Measurements from ENCODE around the gene IL33. TPM values are rescaled to one million over a fixed set of nuclear protein-coding genes. Genes with fewer than 3 reads are reported as not detected.

Gene IL33
- total and polyA plus RNA-seq, 2 of the 8 experiments (the other 6 are each of a cell fraction or from before 2014, with no cell fraction given), result not detected

- Histone ChIP-seq H3K14ac (ENCODE audit: insufficient read length) (no peak overlapping the region), H3K27ac (ENCODE audit: low read depth, low read length) (no peak overlapping the region), H2BK15ac (ENCODE audit: low read length) (no peak overlapping the region), H3K18ac (ENCODE audit: extremely low read depth, low read length) (no peak overlapping the region), H3K79me1 (ENCODE audit: low read depth, low read length) (no peaks in the 10 kb centered on the region), H4K8ac (ENCODE audit: extremely low read depth, insufficient read depth, low read length) (no peak overlapping the region), H3K4me1 (replicated peaks in 1 of 4; ENCODE audit: control insufficient read depth in 3 of 4, insufficient read depth in 4 of 4, low read length in 3 of 4) (peaks cover 0 to 5% (median 0%) of the 10 kb centered on the region in 4 experiments; a peak in 2 of 7 replicates), H3K9me3 (ENCODE audit: insufficient read depth in 2 of 2, low read depth in 1 of 2, low read length in 1 of 2) (no peaks in the 10 kb centered on the region; a peak in 1 of 4 replicates), H3K79me2 (ENCODE audit: control insufficient read depth in 1 of 2, insufficient read depth in 2 of 2, low read length in 2 of 2) (no peaks in the 10 kb centered on the region), H3K4ac (replicated peaks; ENCODE audit: insufficient read length, low read depth, low read length) (no peak overlapping the region), H2AFZ (ENCODE audit: low read length) (no peak overlapping the region), H2BK120ac (replicated peaks; ENCODE audit: low read depth, low read length) (no peak overlapping the region), H2AK5ac (ENCODE audit: low read depth, low read length) (no peak overlapping the region), H4K5ac (ENCODE audit: insufficient read length, low read depth, low read length) (no peak overlapping the region), H3K23me2 (ENCODE audit: low read depth, low read length) (no peaks in the 10 kb centered on the region), H3K4me3 (ENCODE audit: extremely low read depth in 1 of 4, insufficient read depth in 2 of 4, low read depth in 3 of 4, low read length in 4 of 4) (no peak overlapping the region), H2BK5ac (ENCODE audit: low read depth, low read length) (no peak overlapping the region), H3K4me2 (ENCODE audit: insufficient read depth in 1 of 2, low read depth in 2 of 2, low read length in 2 of 2) (no peak overlapping the region), H4K91ac (replicated peaks; ENCODE audit: insufficient read length, low read length) (no peak overlapping the region), H3K9ac (replicated peaks in 1 of 4; ENCODE audit: extremely low read depth in 1 of 4, low read depth in 3 of 4, low read length in 3 of 4) (no peak overlapping the region), H4K20me1 (replicated peaks in 1 of 2; ENCODE audit: control insufficient read depth in 1 of 2, insufficient read depth in 2 of 2, low read length in 2 of 2) (no peaks in the 10 kb centered on the region), H3K36me3 (ENCODE audit: control insufficient read depth in 2 of 4, insufficient read depth in 4 of 4, low read length in 3 of 4) (no peaks in the 10 kb centered on the region; a peak in 3 of 8 replicates), H3K56ac (replicated peaks; ENCODE audit: insufficient read length, low read depth, low read length) (no peak overlapping the region), H2BK20ac (ENCODE audit: low read length) (no peak overlapping the region), H2BK12ac (ENCODE audit: low read depth, low read length) (no peak overlapping the region), H3K27me3 (replicated peaks in 1 of 4; ENCODE audit: control insufficient read depth in 3 of 4, extremely low read depth in 1 of 4, insufficient read depth in 3 of 4, low read length in 3 of 4) (no peaks in the 10 kb centered on the region), H3K23ac (ENCODE audit: insufficient read length) (no peak overlapping the region)
- POLR2A ChIA-PET (ENCODE audit: partially characterized antibody), result no interaction called here
- DNase-seq (ENCODE audit: low read depth in 1 of 2, low spot score in 2 of 2) (no peak), FAIRE-seq (no peak)
- 88% methylated on average over 2 of the region's 2 CpGs; no CpG with 5 or more reads in 1 of the 2 experiments for WGBS, 2 experiments (ENCODE audit: extremely low coverage in 1 of 2, insufficient coverage in 1 of 2, insufficient read length in 1 of 2, insufficient replicate concordance in 2 of 2, low coverage in 1 of 2, low lambda C conversion rate in 2 of 2, missing lambda C conversion rate in 1 of 2)
- CTCF ChIA-PET (ENCODE audit: partially characterized antibody), result interaction anchor here (2.4 to 2.6 kb wide), 2 partner anchors 10 to 14 kb away, joined by 6 to 12 read pairs; no protein-coding TSS in a partner anchor
These were observed 28.9 kb upstream of the IL33 start for GRCh38 chr9:6186691-6187090.
